Endothelial cell of umbilical vein (primary cell): ENCODE measurements around the gene CYBA. TPM values are rescaled to one million over a fixed set of nuclear protein-coding genes. Genes with fewer than 3 reads are reported as not detected.

ENCODE experiments used
- BruUV-seq: library from RNA; stranded (reverse); fragments of 400-500 nt; replicated peaks from 2 replicates; lab custom pipeline; 2021; lab: Mats Ljungman, UMichigan
- CTCF ChIA-PET: fragments of 300-600, 350-600 bp; sonication (Branson Sonifier 250); formaldehyde crosslinking; loops from one replicate; lab custom pipeline; 2021; ENCODE audit warnings: antibody characterized with exemption, inconsistent platforms; lab: Charles Lee
- POLR2A ChIA-PET: fragments of 300-600, 350-600 bp; sonication (Branson Sonifier 250); formaldehyde crosslinking; loops from one replicate; lab custom pipeline; 2021; ENCODE audit warnings: antibody characterized with exemption, inconsistent platforms; lab: Charles Lee
- DNase-seq: peaks from one replicate; pipeline ENCODE4 v3.0.0-alpha.2; 2011; ENCODE audit warnings: low read depth, low spot score
- FAIRE-seq: peaks from 2 replicates; lab custom pipeline; 2011; peaks lifted over from hg19 to GRCh38; lab: Jason Lieb, UNC
- H2AFZ ChIP-seq: 2 replicates; pipeline ENCODE4 v1.6.0; 2012; ENCODE audit warnings: low read depth, low read length, control low read depth, inconsistent platforms
- H3K27ac ChIP-seq: 2 replicates; pipeline ENCODE4 v1.5.1; 2011; ENCODE audit warnings: low read depth, mild to moderate bottlenecking, control low read depth, low read length, moderate library complexity; ENCODE audit not compliant: insufficient read depth
- H3K27me3 ChIP-seq, 2 experiments: 2 replicates each; pipeline versions ENCODE4 v1.6.0 to v1.6.1; 2011; ENCODE audit warnings: low read length in 2 of 2, mixed read lengths in 1 of 2; ENCODE audit not compliant: control insufficient read depth in 2 of 2, insufficient read depth in 2 of 2
- H3K36me3 ChIP-seq, 2 experiments: 2 replicates in 1 of 2; 3 replicates in 1 of 2; pipeline ENCODE4 v1.5.1; 2011; ENCODE audit warnings: low read length in 2 of 2, mild to moderate bottlenecking in 1 of 2, moderate library complexity in 1 of 2; ENCODE audit not compliant: control insufficient read depth in 2 of 2, insufficient read depth in 2 of 2; ENCODE audit errors: extremely low read depth in 1 of 2
- H3K4me1 ChIP-seq: 3 replicates; pipeline ENCODE4 v1.5.1; 2011; ENCODE audit warnings: mild to moderate bottlenecking, low read length; ENCODE audit not compliant: control insufficient read depth, insufficient read depth; ENCODE audit errors: extremely low read depth
- H3K4me2 ChIP-seq: 2 replicates; pipeline ENCODE4 v1.6.1; 2011; ENCODE audit warnings: low read length, control low read depth, mixed read lengths; ENCODE audit not compliant: insufficient read depth
- H3K4me3 ChIP-seq, 3 experiments: fragments of 200-600 bp in 1 of 3; sonication (generic), shearing (Covaris generic) in 1 of 3; replicated peaks in 1 of 3; 2 replicates each; pipeline ENCODE4 v1.5.1; 2011 to 2016; ENCODE audit warnings: control low read depth in 3 of 3, low read length in 3 of 3, mild to moderate bottlenecking in 2 of 3, inconsistent platforms in 1 of 3, low read depth in 1 of 3, moderate library complexity in 1 of 3; ENCODE audit not compliant: insufficient read depth in 1 of 3
- H3K79me2 ChIP-seq: 2 replicates; pipeline ENCODE4 v1.6.0; 2012; ENCODE audit warnings: low read length, inconsistent platforms; ENCODE audit not compliant: control insufficient read depth, insufficient read depth
- H3K9ac ChIP-seq: replicated peaks from 2 replicates; pipeline ENCODE3; 2011; ENCODE audit warnings: low read length, control low read depth; ENCODE audit not compliant: insufficient read depth; ENCODE audit errors: extremely low read depth
- H3K9me1 ChIP-seq: replicated peaks from 3 replicates; pipeline ENCODE4 v1.6.0; 2011; ENCODE audit warnings: mild to moderate bottlenecking, low read length; ENCODE audit not compliant: control insufficient read depth, insufficient read depth; ENCODE audit errors: extremely low read depth
- H3K9me3 ChIP-seq: replicated peaks from 2 replicates; pipeline ENCODE4 v1.5.1; 2012; ENCODE audit warnings: low read length, inconsistent platforms; ENCODE audit not compliant: control insufficient read depth, insufficient read depth
- H4K20me1 ChIP-seq: replicated peaks from 2 replicates; pipeline ENCODE3; 2011; ENCODE audit warnings: mild to moderate bottlenecking, low read length; ENCODE audit not compliant: control insufficient read depth, insufficient read depth; ENCODE audit errors: extremely low read depth
- EZH2 ChIP-seq: IDR thresholded peaks from 2 replicates; pipeline ENCODE4 v1.6.1; 2012; ENCODE audit warnings: borderline replicate concordance, low read depth, mild to moderate bottlenecking, moderate library complexity, low read length, inconsistent platforms; ENCODE audit not compliant: severe bottlenecking
- FOS ChIP-seq: IDR thresholded peaks from 2 replicates; pipeline ENCODE4 v1.6.1; 2011; ENCODE audit warnings: mild to moderate bottlenecking, low read length, moderate library complexity, borderline replicate concordance; ENCODE audit not compliant: insufficient read depth
- GATA2 ChIP-seq: IDR thresholded peaks from 2 replicates; pipeline ENCODE4 v1.7.0; 2011; ENCODE audit warnings: low read depth, mild to moderate bottlenecking, moderate library complexity, mixed read lengths, low read length; ENCODE audit not compliant: insufficient read length, insufficient read depth
- JUN ChIP-seq: IDR thresholded peaks from 2 replicates; pipeline ENCODE4 v1.6.1; 2011; ENCODE audit warnings: borderline replicate concordance, low read depth; ENCODE audit not compliant: insufficient read length, insufficient read depth
- MYC ChIP-seq: IDR thresholded peaks from one replicate; pipeline ENCODE4 v1.6.1; 2011; ENCODE audit warnings: mild to moderate bottlenecking, low read depth, low read length
- POLR2A ChIP-seq: IDR thresholded peaks from 2 replicates; pipeline ENCODE4 v1.6.1; 2012; ENCODE audit warnings: low read depth, mild to moderate bottlenecking, control low read depth, low read length
- POLR2AphosphoS5 ChIP-seq: IDR thresholded peaks from 2 replicates; pipeline ENCODE4 v1.6.1; 2012; ENCODE audit warnings: low read depth, mild to moderate bottlenecking, control low read depth, low read length, moderate library complexity; ENCODE audit not compliant: insufficient read depth
- dilution Hi-C: fragments of 300-500 bp; cut with MboI; formaldehyde crosslinking; loops from one replicate; pipeline ENCODE4 v1.15.0; 2019; ENCODE audit warnings: low sequenced_read_pairs; ENCODE audit not compliant: extremely low pct_ligation_motif_present
- intact Hi-C: fragments of 100-400 bp; cut with micrococcal nuclease; formaldehyde crosslinking; loops from one replicate; pipeline ENCODE4 v1.10.0; 2022
- polyA plus RNA-seq, 4 experiments: library from polyadenylated mRNA; depleted of rRNA in 3 of 4; stranded (reverse) in 3 of 4; unstranded in 1 of 4; fragments of >200 nt; gene quantifications; 2 replicates each; pipeline versions ENCODE4 v1.2.1 to v1.2.3, GENCODE V29; 2011 to 2012; ENCODE audit warnings: missing spikeins in 1 of 4
- total RNA-seq: library from RNA; stranded (reverse); gene quantifications from 2 replicates; pipeline ENCODE4 v1.2.3, GENCODE V29; 2021
- TF ChIP-seq, protein P1 (sequence below), 2 donors: IDR thresholded peaks; 1 replicate in 1 of 2; 2 replicates in 1 of 2; pipeline ENCODE4 v1.5.1; 2011; ENCODE audit warnings: low read length in 2 of 2, mild to moderate bottlenecking in 2 of 2, moderate library complexity in 2 of 2, control low read depth in 1 of 2, inconsistent platforms in 1 of 2, low read depth in 1 of 2; ENCODE audit not compliant: insufficient read depth in 1 of 2; ENCODE audit errors: extremely low read depth in 1 of 2
- TF ChIP-seq, protein P2 (sequence below): IDR thresholded peaks from 2 replicates; pipeline ENCODE4 v1.6.1; 2011; ENCODE audit not compliant: insufficient read depth, insufficient read length

CYBA gene
- total and polyA plus RNA-seq, 2 donors (not counting 3 experiments of a cell fraction or from before 2014, with no cell fraction given) = 37.0 to 77.3 TPM

DNA sequence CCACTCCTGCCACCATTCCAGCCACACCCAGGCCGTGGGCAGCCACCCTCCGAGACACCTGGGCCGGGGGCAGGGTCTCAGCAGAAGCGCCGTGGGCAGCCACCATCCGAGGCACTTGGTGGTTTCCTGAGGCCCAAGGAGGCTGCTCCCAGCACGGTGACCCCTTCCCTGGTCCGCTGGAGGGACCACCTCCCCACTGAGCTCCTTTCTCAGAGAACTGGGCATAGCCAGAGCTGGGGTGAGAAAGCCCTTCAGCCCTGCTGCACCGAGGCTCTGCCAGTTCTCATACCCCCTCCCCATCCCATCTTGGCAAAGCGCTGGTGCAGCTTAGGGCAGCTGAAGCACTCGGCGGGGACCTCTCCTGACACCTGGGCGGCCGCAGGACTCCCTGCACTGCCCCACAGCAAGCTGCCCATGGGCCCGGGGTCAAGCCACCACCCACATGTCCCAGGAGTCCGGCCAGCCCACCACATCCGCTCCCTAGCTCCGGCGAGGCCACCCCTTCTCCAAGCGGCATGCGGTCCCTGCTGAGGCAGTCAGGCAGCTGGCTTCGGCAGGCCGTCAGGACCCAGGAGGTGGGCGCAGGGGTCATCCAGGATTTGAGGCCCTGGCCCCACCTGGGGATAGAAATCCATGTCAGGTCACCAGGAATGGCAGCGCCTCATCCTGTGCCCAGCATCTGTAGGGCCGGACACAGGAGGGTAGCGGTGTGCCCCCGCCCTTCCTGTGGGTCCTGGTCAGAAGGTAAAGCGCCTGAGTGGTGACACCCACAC, 1.3 kb upstream of the CYBA start:
- DNase-seq (no peak), FAIRE-seq (no peak)
- CTCF ChIA-PET = interaction anchor here (0.6 kb wide), 1 partner anchor 15 kb away, joined by 3 read pairs; no protein-coding TSS in a partner anchor
- H2AFZ ChIP-seq = no peak overlapping the region
- no peak overlapping the region for H3K4me3 ChIP-seq
- TSS peak; percentile 39 for BruUV-seq
- no peak overlapping the region for H3K4me2 ChIP-seq
- H3K36me3 ChIP-seq = peaks cover 3 to 17% of the 10 kb centered on the region in 2 experiments
- H3K4me1 ChIP-seq = peaks cover 13% of the 10 kb centered on the region
- no peaks in the 10 kb centered on the region for H3K79me2 ChIP-seq
- intact Hi-C loops (no loop called here), dilution Hi-C loops (no loop called here)
- H4K20me1 ChIP-seq = no peaks in the 10 kb centered on the region
- no peaks in the 10 kb centered on the region for H3K9me3 ChIP-seq
- no peaks in the 10 kb centered on the region for H3K27me3 ChIP-seq
- TF ChIP-seq MYC (no peak), GATA2 (no peak), POLR2A (no peak), JUN (no peak), EZH2 (no peak), POLR2AphosphoS5 (no peak), FOS (no peak)
- TF ChIP-seq, protein P1, sequence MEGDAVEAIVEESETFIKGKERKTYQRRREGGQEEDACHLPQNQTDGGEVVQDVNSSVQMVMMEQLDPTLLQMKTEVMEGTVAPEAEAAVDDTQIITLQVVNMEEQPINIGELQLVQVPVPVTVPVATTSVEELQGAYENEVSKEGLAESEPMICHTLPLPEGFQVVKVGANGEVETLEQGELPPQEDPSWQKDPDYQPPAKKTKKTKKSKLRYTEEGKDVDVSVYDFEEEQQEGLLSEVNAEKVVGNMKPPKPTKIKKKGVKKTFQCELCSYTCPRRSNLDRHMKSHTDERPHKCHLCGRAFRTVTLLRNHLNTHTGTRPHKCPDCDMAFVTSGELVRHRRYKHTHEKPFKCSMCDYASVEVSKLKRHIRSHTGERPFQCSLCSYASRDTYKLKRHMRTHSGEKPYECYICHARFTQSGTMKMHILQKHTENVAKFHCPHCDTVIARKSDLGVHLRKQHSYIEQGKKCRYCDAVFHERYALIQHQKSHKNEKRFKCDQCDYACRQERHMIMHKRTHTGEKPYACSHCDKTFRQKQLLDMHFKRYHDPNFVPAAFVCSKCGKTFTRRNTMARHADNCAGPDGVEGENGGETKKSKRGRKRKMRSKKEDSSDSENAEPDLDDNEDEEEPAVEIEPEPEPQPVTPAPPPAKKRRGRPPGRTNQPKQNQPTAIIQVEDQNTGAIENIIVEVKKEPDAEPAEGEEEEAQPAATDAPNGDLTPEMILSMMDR (IDR thresholded peaks at IDR 0.05; ENCODE audit: extremely low read depth in 1 of 2, insufficient read depth in 1 of 2, low read depth in 1 of 2, low read length in 2 of 2) = no peak
- TF ChIP-seq, protein P2, sequence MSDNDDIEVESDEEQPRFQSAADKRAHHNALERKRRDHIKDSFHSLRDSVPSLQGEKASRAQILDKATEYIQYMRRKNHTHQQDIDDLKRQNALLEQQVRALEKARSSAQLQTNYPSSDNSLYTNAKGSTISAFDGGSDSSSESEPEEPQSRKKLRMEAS = no peak
- no peak overlapping the region for H3K27ac ChIP-seq
- POLR2A ChIA-PET = no interaction called here
- H3K9me1 ChIP-seq = no peaks in the 10 kb centered on the region
- H3K9ac ChIP-seq = no peak overlapping the region
